Activated T-cell treated with anti-CD3 and anti-CD28 coated beads, Interleukin-2, amount 50 U/mL, for 24 hours (primary cell): Measurements from ENCODE around the gene WDFY4.
A peak's percentile ranks its signal among the peaks of the same experiment; 100 is the strongest.

ENCODE experiments used
- DNase-seq: peaks from one replicate; pipeline ENCODE4 v3.0.0-alpha.2; 2020
- H3K27ac Mint-ChIP-seq: 2 replicates; pipeline ENCODE4 v1.8.0; 2020; ENCODE audit warnings: mild to moderate bottlenecking, mixed read lengths
- H3K27me3 Mint-ChIP-seq: 2 replicates; pipeline ENCODE4 v1.8.0; 2020; ENCODE audit warnings: mixed read lengths
- H3K36me3 Mint-ChIP-seq: 2 replicates; pipeline ENCODE4 v1.8.0; 2020; ENCODE audit warnings: low read depth, mixed read lengths
- H3K4me1 Mint-ChIP-seq: 2 replicates; pipeline ENCODE4 v1.8.0; 2020; ENCODE audit warnings: low read depth, mixed read lengths
- H3K4me3 Mint-ChIP-seq: 2 replicates; pipeline ENCODE4 v1.8.0; 2020; ENCODE audit warnings: mild to moderate bottlenecking, moderate library complexity, mixed read lengths
- H3K9me3 Mint-ChIP-seq: 2 replicates; pipeline ENCODE4 v1.8.0; 2020; ENCODE audit warnings: mixed read lengths

WDFY4 gene

GRCh38 chr10:48651293-48651692 lies 33.4 kb upstream of the WDFY4 start:
- H3K36me3 Mint-ChIP-seq = no peaks in the 10 kb centered on the region
- no peak overlapping the region for H3K4me3 Mint-ChIP-seq
- H3K4me1 Mint-ChIP-seq = no peaks in the 10 kb centered on the region
- no peak overlapping the region for H3K27ac Mint-ChIP-seq
- no peak for DNase-seq
- H3K9me3 Mint-ChIP-seq = no peaks in the 10 kb centered on the region
- peaks cover 31% of the 10 kb centered on the region for H3K27me3 Mint-ChIP-seq

- Mint-ChIP-seq H3K27me3 (peaks cover 36% of the 10 kb centered on the region), H3K9me3 (no peaks in the 10 kb centered on the region), H3K4me3 (no peak overlapping the region), H3K27ac (no peak overlapping the region), H3K4me1 (peaks cover 4% of the 10 kb centered on the region), H3K36me3 (no peaks in the 10 kb centered on the region)
- DNase-seq = no peak
Observed at GRCh38 chr10:48651839-48652238, 32.8 kb upstream of the WDFY4 start.

GRCh38 chr10:48652344-48652743 lies 32.3 kb upstream of the WDFY4 start:
- no peak overlapping the region for H3K4me3 Mint-ChIP-seq

GRCh38 chr10:48653347-48653746 lies 31.3 kb upstream of the WDFY4 start:
- no peaks in the 10 kb centered on the region for H3K36me3 Mint-ChIP-seq
- peaks cover 4% of the 10 kb centered on the region for H3K4me1 Mint-ChIP-seq
- H3K27ac Mint-ChIP-seq = no peak overlapping the region
- no peaks in the 10 kb centered on the region for H3K9me3 Mint-ChIP-seq
- no peak overlapping the region for H3K4me3 Mint-ChIP-seq
- H3K27me3 Mint-ChIP-seq = peaks cover 50% of the 10 kb centered on the region
- DNase-seq = no peak

More at GRCh38 chr10:48652344-48652743, 32.3 kb upstream of the WDFY4 start:
- H3K4me1 Mint-ChIP-seq = peaks cover 4% of the 10 kb centered on the region
- DNase-seq = no peak
- no peaks in the 10 kb centered on the region for H3K36me3 Mint-ChIP-seq
- peaks cover 41% of the 10 kb centered on the region for H3K27me3 Mint-ChIP-seq
- H3K9me3 Mint-ChIP-seq = no peaks in the 10 kb centered on the region
- H3K27ac Mint-ChIP-seq = no peak overlapping the region

- no peak for DNase-seq
- Mint-ChIP-seq H3K9me3 (no peaks in the 10 kb centered on the region), H3K27me3 (peaks cover 58% of the 10 kb centered on the region), H3K4me1 (peaks cover 5% of the 10 kb centered on the region), H3K27ac (no peak overlapping the region), H3K4me3 (no peak overlapping the region), H3K36me3 (no peaks in the 10 kb centered on the region)
Observed at GRCh38 chr10:48653944-48654698, 30.6 kb upstream of the WDFY4 start.

- Mint-ChIP-seq H3K4me1 (peaks cover 5% of the 10 kb centered on the region), H3K4me3 (no peak overlapping the region), H3K36me3 (no peaks in the 10 kb centered on the region), H3K27ac (no peak overlapping the region), H3K9me3 (no peaks in the 10 kb centered on the region), H3K27me3 (peaks cover 58% of the 10 kb centered on the region)
- DNase-seq = no peak
Observed at GRCh38 chr10:48655411-48656240, 29.0 kb upstream of the WDFY4 start.

GRCh38 chr10:48656241-48656913 lies 28.3 kb upstream of the WDFY4 start:
- H3K4me3 Mint-ChIP-seq = peak overlapping the region; percentile 61
- no peaks in the 10 kb centered on the region for H3K9me3 Mint-ChIP-seq
- peaks cover 5% of the 10 kb centered on the region for H3K4me1 Mint-ChIP-seq
- no peaks in the 10 kb centered on the region for H3K36me3 Mint-ChIP-seq
- H3K27me3 Mint-ChIP-seq = peaks cover 52% of the 10 kb centered on the region
- peak; percentile 94 for DNase-seq
- H3K27ac Mint-ChIP-seq = no peak overlapping the region

- H3K4me3 Mint-ChIP-seq = no peak overlapping the region
- peaks cover 48% of the 10 kb centered on the region for H3K27me3 Mint-ChIP-seq
- H3K4me1 Mint-ChIP-seq = peaks cover 5% of the 10 kb centered on the region
- H3K36me3 Mint-ChIP-seq = no peaks in the 10 kb centered on the region
- no peaks in the 10 kb centered on the region for H3K9me3 Mint-ChIP-seq
- no peak for DNase-seq
- no peak overlapping the region for H3K27ac Mint-ChIP-seq
Observed at GRCh38 chr10:48656914-48657305, 27.8 kb upstream of the WDFY4 start.

GRCh38 chr10:48657416-48657815 lies 27.3 kb upstream of the WDFY4 start:
- Mint-ChIP-seq H3K9me3 (no peaks in the 10 kb centered on the region), H3K27me3 (peaks cover 48% of the 10 kb centered on the region), H3K36me3 (no peaks in the 10 kb centered on the region), H3K4me3 (no peak overlapping the region), H3K4me1 (peaks cover 5% of the 10 kb centered on the region), H3K27ac (no peak overlapping the region)
- no peak for DNase-seq

GRCh38 chr10:48658243-48658974 lies 26.3 kb upstream of the WDFY4 start:
- no peak overlapping the region for H3K27ac Mint-ChIP-seq
- H3K36me3 Mint-ChIP-seq = no peaks in the 10 kb centered on the region
- no peaks in the 10 kb centered on the region for H3K9me3 Mint-ChIP-seq
- no peak overlapping the region for H3K4me3 Mint-ChIP-seq
- DNase-seq = peak; percentile 72
- H3K4me1 Mint-ChIP-seq = peaks cover 5% of the 10 kb centered on the region
- H3K27me3 Mint-ChIP-seq = peaks cover 42% of the 10 kb centered on the region

GRCh38 chr10:48658975-48659269 lies 25.8 kb upstream of the WDFY4 start:
- H3K4me1 Mint-ChIP-seq = peaks cover 5% of the 10 kb centered on the region
- no peak overlapping the region for H3K27ac Mint-ChIP-seq

GRCh38 chr10:48659790-48660189 lies 24.9 kb upstream of the WDFY4 start:
- peaks cover 2% of the 10 kb centered on the region for H3K9me3 Mint-ChIP-seq
- H3K36me3 Mint-ChIP-seq = no peaks in the 10 kb centered on the region
- H3K27me3 Mint-ChIP-seq = peaks cover 38% of the 10 kb centered on the region
- no peak overlapping the region for H3K4me3 Mint-ChIP-seq
- H3K27ac Mint-ChIP-seq = no peak overlapping the region
- no peak for DNase-seq
- H3K4me1 Mint-ChIP-seq = peaks cover 5% of the 10 kb centered on the region

More at GRCh38 chr10:48658975-48659269, 25.8 kb upstream of the WDFY4 start:
- no peaks in the 10 kb centered on the region for H3K9me3 Mint-ChIP-seq
- DNase-seq = no peak
- H3K36me3 Mint-ChIP-seq = no peaks in the 10 kb centered on the region
- H3K4me3 Mint-ChIP-seq = no peak overlapping the region
- peaks cover 43% of the 10 kb centered on the region for H3K27me3 Mint-ChIP-seq

- H3K9me3 Mint-ChIP-seq = peaks cover 10% of the 10 kb centered on the region
- H3K36me3 Mint-ChIP-seq = no peaks in the 10 kb centered on the region
- no peak overlapping the region for H3K4me3 Mint-ChIP-seq
- H3K27ac Mint-ChIP-seq = no peak overlapping the region
- peaks cover 34% of the 10 kb centered on the region for H3K27me3 Mint-ChIP-seq
- peaks cover 4% of the 10 kb centered on the region for H3K4me1 Mint-ChIP-seq
- DNase-seq = no peak
Observed at GRCh38 chr10:48661441-48661840, 23.2 kb upstream of the WDFY4 start.

- DNase-seq = no peak
- Mint-ChIP-seq H3K4me1 (no peaks in the 10 kb centered on the region), H3K9me3 (peaks cover 10% of the 10 kb centered on the region), H3K4me3 (no peak overlapping the region), H3K36me3 (no peaks in the 10 kb centered on the region), H3K27me3 (peaks cover 19% of the 10 kb centered on the region), H3K27ac (no peak overlapping the region)
Observed at GRCh38 chr10:48667960-48668590, 16.6 kb upstream of the WDFY4 start.
